IPS-20b (cell line): Measurements from ENCODE around the gene CRYBG1.

ENCODE experiments used
- H3K27ac ChIP-seq: one replicate; pipeline ENCODE4 v1.5.1; 2013; ENCODE audit warnings: low read length
- H3K27me3 ChIP-seq: 2 replicates; pipeline ENCODE4 v1.6.1; 2013; ENCODE audit warnings: mild to moderate bottlenecking, low read length, inconsistent platforms; ENCODE audit not compliant: insufficient read depth
- H3K36me3 ChIP-seq: 2 replicates; pipeline ENCODE4 v1.6.1; 2013; ENCODE audit warnings: low read depth, mild to moderate bottlenecking, inconsistent platforms, low read length, moderate library complexity; ENCODE audit not compliant: insufficient read depth
- H3K4me1 ChIP-seq: 2 replicates; pipeline ENCODE4 v1.6.1; 2013; ENCODE audit warnings: mild to moderate bottlenecking, control low read depth, inconsistent platforms, low read length, moderate library complexity; ENCODE audit not compliant: insufficient read depth
- H3K4me3 ChIP-seq: 2 replicates; pipeline ENCODE4 v1.5.1; 2013; ENCODE audit warnings: mild to moderate bottlenecking, low read length, inconsistent platforms
- H3K9ac ChIP-seq: 2 replicates; pipeline ENCODE4 v1.6.1; 2013; ENCODE audit warnings: low read depth, mild to moderate bottlenecking, inconsistent platforms, low read length, moderate library complexity
- H3K9me3 ChIP-seq: 2 replicates; pipeline ENCODE4 v1.6.1; 2013; ENCODE audit warnings: mild to moderate bottlenecking, low read depth, low read length, inconsistent platforms; ENCODE audit not compliant: insufficient read depth

The CRYBG1 gene

DNA sequence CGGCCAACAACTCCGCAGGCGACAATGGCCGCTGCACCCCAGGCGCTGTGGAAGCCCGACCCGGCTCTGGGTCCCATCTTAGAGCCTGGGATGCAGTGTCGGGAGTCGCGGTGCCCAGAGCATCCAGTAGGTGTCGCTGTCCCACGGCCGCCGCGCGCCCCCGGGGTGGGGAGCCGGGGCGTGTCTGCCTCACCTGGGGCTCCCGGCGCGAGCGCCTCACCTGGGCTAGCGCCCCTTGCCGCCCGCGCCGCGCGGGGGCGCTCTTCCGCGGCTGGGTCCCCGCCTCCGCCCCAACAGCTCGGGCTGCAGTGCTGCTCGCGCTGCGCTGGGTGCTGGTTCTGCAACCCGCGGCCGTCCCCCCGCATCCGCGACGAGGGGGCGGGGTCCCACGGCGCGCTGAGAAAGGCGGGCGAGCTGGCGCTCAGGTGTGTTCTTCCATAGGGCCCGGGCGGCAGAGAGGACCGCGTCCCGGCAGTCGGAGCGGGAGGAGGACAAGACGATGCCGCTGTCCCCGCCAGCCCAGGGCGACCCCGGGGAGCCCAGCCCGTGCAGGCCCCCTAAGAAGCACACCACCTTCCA is at the start of gene CRYBG1:
Gene CRYBG1 (plus strand): TSS at position 308 of the 579 bp plus-strand sequence. CDS start 192 bp downstream, at position 500.
- peaks cover 24% of the 10 kb centered on the region for H3K27me3 ChIP-seq
- peak within 1 kb of the TSS; percentile 47; the same call in 1 of the 2 replicates for H3K9ac ChIP-seq
- H3K27ac ChIP-seq, result no peak within 1 kb of the TSS
- no peaks in the 10 kb centered on the region for H3K9me3 ChIP-seq
- peak within 1 kb of the TSS; percentile 71 for H3K4me3 ChIP-seq
- H3K4me1 ChIP-seq, result no peaks in the 10 kb centered on the region
- no peaks in the 10 kb centered on the region for H3K36me3 ChIP-seq

DNA sequence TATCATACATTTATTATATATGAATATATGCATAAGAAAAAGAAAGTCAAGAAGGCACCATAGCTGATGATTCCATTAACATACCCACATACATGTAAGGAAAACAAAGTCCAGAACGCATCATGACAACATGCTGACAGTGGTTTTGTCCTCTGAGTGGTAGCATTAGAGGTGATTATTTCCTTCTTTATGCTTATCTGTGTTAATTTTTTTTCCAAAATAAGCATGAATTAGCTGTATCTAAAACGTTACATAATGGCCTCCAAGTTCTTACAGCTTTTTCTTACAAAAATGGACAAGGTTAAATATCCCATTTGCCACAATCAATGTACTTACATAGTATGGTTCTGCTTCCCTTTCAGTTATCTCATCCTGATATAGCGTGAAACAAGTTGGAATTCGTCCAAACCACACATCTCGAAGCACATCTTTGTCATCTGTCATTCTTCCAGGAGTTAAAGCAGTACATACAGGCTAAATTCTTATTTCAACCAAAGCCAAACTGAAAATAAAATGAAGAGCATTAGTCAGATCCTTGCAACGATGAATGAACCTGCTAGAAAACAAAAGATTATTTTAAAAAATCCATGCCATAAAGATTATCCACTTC is 44.6 kb upstream of the CRYBG1 start:
- H3K27me3 ChIP-seq, result no peaks in the 10 kb centered on the region
- no peak overlapping the region for H3K9ac ChIP-seq
- H3K4me3 ChIP-seq, result no peak overlapping the region
- peaks cover 42% of the 10 kb centered on the region for H3K36me3 ChIP-seq
- no peaks in the 10 kb centered on the region for H3K4me1 ChIP-seq
- no peak overlapping the region for H3K27ac ChIP-seq
- H3K9me3 ChIP-seq, result no peaks in the 10 kb centered on the region

- Histone ChIP-seq H3K27me3 (no peaks in the 10 kb centered on the region), H3K36me3 (peaks cover 37% of the 10 kb centered on the region), H3K4me3 (no peak overlapping the region), H3K9ac (no peak overlapping the region), H3K27ac (no peak overlapping the region), H3K9me3 (no peaks in the 10 kb centered on the region), H3K4me1 (no peaks in the 10 kb centered on the region)
Observed at GRCh38 chr6:106316375-106316766, 44.1 kb upstream of the CRYBG1 start.

DNA sequence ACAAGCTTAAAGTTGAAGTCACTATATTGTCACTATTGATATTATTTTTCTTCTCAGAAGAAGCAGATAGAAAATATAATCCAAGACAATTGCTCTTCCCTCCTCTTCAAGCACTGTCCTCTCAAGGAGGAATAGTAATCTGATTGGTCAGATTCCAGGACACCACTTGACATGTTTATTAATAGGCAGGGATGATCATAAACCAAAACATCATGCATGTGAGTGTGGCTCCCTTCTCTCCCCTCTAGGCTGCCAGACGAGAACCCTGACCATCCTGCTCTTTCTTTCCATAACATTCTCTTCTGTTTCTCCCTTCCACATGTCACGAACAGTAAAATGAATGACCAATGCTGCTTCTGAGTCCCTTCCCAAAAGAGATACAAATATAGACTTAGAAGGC is 42.5 kb upstream of the CRYBG1 start:
- Histone ChIP-seq H3K4me3 (no peak overlapping the region), H3K27me3 (no peaks in the 10 kb centered on the region), H3K36me3 (peaks cover 30% of the 10 kb centered on the region), H3K9me3 (no peaks in the 10 kb centered on the region), H3K27ac (no peak overlapping the region), H3K9ac (no peak overlapping the region), H3K4me1 (no peaks in the 10 kb centered on the region)

GRCh38 chr6:106318851-106319250 is 41.7 kb upstream of the CRYBG1 start:
- Histone ChIP-seq H3K36me3 (peaks cover 23% of the 10 kb centered on the region), H3K27me3 (no peaks in the 10 kb centered on the region), H3K4me1 (no peaks in the 10 kb centered on the region), H3K9ac (no peak overlapping the region), H3K4me3 (no peak overlapping the region), H3K9me3 (no peaks in the 10 kb centered on the region), H3K27ac (no peak overlapping the region)

DNA sequence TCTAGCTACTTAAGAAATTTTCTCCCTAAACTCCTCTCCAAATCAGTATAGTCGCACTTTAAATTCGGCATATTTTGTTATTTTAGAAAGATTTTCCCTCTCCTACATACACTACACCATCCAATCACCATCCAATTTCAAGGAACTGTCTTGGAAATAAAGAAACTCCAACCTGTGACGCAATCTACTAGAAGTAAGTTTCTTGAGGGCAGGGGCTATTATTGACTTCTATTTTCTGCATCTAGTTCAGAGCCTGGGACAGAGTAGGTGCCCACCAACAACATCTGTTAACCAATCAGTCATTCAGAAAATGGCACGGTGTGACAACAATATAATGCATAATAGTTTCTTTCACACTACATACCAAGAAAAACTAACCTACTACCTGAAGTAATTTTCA is 38.6 kb upstream of the CRYBG1 start:
- H3K4me3 ChIP-seq, result no peak overlapping the region
- no peak overlapping the region for H3K9ac ChIP-seq
- H3K27ac ChIP-seq, result no peak overlapping the region
- no peaks in the 10 kb centered on the region for H3K36me3 ChIP-seq
- H3K27me3 ChIP-seq, result no peaks in the 10 kb centered on the region
- peaks cover 4% of the 10 kb centered on the region; the same call in 1 of the 2 replicates for H3K4me1 ChIP-seq
- no peaks in the 10 kb centered on the region for H3K9me3 ChIP-seq

DNA sequence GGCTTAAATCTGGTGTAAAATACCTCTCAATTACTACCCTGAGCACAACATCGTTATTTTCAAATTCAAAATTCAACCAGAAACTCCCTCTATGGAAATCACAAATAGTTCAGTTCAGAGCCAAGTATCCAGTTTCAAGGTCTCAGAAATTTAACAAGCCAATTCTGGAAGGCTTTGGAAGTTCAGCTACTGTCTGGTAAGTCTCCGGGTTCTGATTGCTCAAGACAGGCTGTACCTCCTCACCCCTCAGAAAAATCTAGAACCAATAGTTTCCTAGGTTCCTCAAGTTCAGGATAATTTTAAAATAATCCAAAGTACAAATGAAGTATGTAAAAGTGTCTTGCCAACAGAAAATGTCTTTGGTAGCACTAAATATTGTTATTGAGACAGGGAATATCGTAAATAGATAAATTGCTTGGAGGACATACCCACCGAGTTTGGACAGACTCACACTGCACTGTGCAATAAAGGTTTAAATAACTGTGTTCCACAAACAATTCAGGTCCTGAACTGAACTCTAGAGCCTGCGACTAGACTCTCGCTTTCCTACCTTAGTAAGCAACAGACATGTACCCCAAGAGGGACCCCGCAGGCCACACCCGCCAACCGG is 35.7 kb upstream of the CRYBG1 start:
- Histone ChIP-seq H3K4me1 (peaks cover 4% of the 10 kb centered on the region; the same call in 1 of the 2 replicates), H3K9me3 (no peaks in the 10 kb centered on the region), H3K27ac (peak overlapping the region; percentile 52), H3K4me3 (peak overlapping the region; percentile 91), H3K27me3 (no peaks in the 10 kb centered on the region), H3K36me3 (no peaks in the 10 kb centered on the region), H3K9ac (peak overlapping the region; percentile 90)

DNA sequence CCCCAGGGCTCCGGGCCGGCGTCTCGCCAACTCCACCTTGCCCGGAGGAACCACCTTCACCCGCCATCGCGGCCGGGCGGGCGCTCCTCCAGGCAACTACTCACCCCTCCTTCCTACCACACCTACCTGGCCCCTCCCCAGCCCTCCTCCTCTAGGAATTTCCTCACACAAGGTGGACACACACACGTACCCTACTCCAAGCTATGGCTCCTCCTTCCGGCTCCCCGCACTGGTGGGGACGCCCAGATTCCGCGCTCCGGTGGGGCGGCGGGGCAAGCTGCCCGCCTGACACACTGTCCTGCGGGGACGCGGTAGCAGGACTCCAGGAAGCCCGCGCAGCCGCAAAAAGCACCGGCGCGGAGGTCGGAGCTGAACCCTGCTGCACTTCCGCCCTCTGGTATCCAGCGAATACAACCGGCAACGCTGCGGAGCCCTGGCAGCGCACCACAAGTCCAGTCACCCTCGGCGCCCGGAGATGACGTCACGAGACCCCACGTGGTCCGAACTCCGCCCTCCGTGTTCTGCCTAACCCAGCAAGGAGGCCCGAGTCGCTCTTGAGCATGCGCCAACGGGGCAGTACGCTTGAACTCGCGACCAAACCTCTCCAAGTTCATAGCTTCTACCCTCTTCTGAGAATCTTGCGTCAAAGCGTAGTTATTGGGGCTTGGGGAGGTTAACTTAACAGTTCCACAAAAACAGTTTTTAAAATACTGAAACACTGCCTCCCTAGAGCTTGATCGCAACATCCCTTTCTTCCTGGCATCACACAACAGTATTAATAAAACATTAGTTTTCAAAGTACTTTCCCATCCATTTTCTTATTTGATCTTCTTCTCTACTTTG is 35.0 kb upstream of the CRYBG1 start, which contains the start of gene ATG5:
Gene ATG5 (minus strand): TSS at position 425 of the 843 bp plus-strand sequence. CDS start 9,552 bp downstream, outside the sequence.
- Histone ChIP-seq H3K9me3 (no peaks in the 10 kb centered on the region), H3K4me3 (peak within 1 kb of the TSS; percentile 91), H3K27me3 (no peaks in the 10 kb centered on the region), H3K27ac (peak within 1 kb of the TSS; percentile 52), H3K9ac (peak within 1 kb of the TSS; percentile 90), H3K36me3 (no peaks in the 10 kb centered on the region), H3K4me1 (peaks cover 4% of the 10 kb centered on the region; the same call in 1 of the 2 replicates)

- no peak overlapping the region for H3K27ac ChIP-seq
- no peaks in the 10 kb centered on the region for H3K4me1 ChIP-seq
- H3K36me3 ChIP-seq, result no peaks in the 10 kb centered on the region
- H3K9me3 ChIP-seq, result no peaks in the 10 kb centered on the region
- no peak overlapping the region for H3K9ac ChIP-seq
- H3K27me3 ChIP-seq, result no peaks in the 10 kb centered on the region
- no peak overlapping the region for H3K4me3 ChIP-seq
Observed at GRCh38 chr6:106334646-106335448, 25.7 kb upstream of the CRYBG1 start.

GRCh38 chr6:106339334-106340029 is 21.0 kb upstream of the CRYBG1 start:
- no peak overlapping the region for H3K9ac ChIP-seq
- H3K36me3 ChIP-seq, result no peaks in the 10 kb centered on the region
- no peaks in the 10 kb centered on the region for H3K9me3 ChIP-seq
- H3K4me3 ChIP-seq, result no peak overlapping the region
- H3K27me3 ChIP-seq, result no peaks in the 10 kb centered on the region
- H3K4me1 ChIP-seq, result no peaks in the 10 kb centered on the region
- H3K27ac ChIP-seq, result no peak overlapping the region
